Neural crest cell (in vitro differentiated cells): Measurements from ENCODE around the gene AKAIN1. TPM values are rescaled to one million over a fixed set of nuclear protein-coding genes. Genes with fewer than 3 reads are reported as not detected.

Experiments
- DNase-seq: peaks from one replicate; pipeline ENCODE4 v3.0.0; 2021; ENCODE audit warnings: low read depth, mixed read lengths, low spot score
- H3K27ac Mint-ChIP-seq: one replicate; pipeline ENCODE4 v1.8.0; 2021; ENCODE audit warnings: mild to moderate bottlenecking, mixed read lengths; ENCODE audit not compliant: unreplicated experiment
- H3K27me3 Mint-ChIP-seq: 2 replicates; pipeline ENCODE4 v1.8.0; 2021; ENCODE audit warnings: low read depth, mild to moderate bottlenecking, mixed read lengths
- H3K36me3 Mint-ChIP-seq: 2 replicates; pipeline ENCODE4 v1.8.0; 2021; ENCODE audit warnings: low read depth, mild to moderate bottlenecking, mixed read lengths
- H3K4me1 Mint-ChIP-seq: 2 replicates; pipeline ENCODE4 v1.8.0; 2021; ENCODE audit warnings: mixed read lengths
- H3K4me3 Mint-ChIP-seq: one replicate; pipeline ENCODE4 v1.8.0; 2021; ENCODE audit warnings: mild to moderate bottlenecking, mixed read lengths
- H3K9me3 Mint-ChIP-seq: 2 replicates; pipeline ENCODE4 v1.8.0; 2021; ENCODE audit warnings: mixed read lengths
- CTCF ChIP-seq: fragments of 200-600 bp; sonication (generic); conservative IDR thresholded peaks from 2 replicates; pipeline ENCODE4 v1.5.0; 2021; ENCODE audit warnings: antibody characterized with exemption, mild to moderate bottlenecking
- total RNA-seq: library from RNA; stranded (reverse); gene quantifications from 2 replicates; pipeline ENCODE4 v1.2.1, GENCODE V29; 2021

AKAIN1 gene
- total RNA-seq, 1 donor from 2014 or later = not detected

GRCh38 chr18:5110266-5110665 is 86.8 kb downstream of the AKAIN1 start:
- H3K4me1 Mint-ChIP-seq = no peaks in the 10 kb centered on the region
- no peak overlapping the region for H3K27ac Mint-ChIP-seq
- H3K27me3 Mint-ChIP-seq = peaks cover 65% of the 10 kb centered on the region
- TF ChIP-seq CTCF = no peak
- H3K4me3 Mint-ChIP-seq = no peak overlapping the region
- DNase-seq = no peak
- H3K9me3 Mint-ChIP-seq = peaks cover 5% of the 10 kb centered on the region
- no peaks in the 10 kb centered on the region for H3K36me3 Mint-ChIP-seq

GRCh38 chr18:5107988-5108387 is 89.1 kb downstream of the AKAIN1 start:
- no peak for DNase-seq
- H3K9me3 Mint-ChIP-seq = no peaks in the 10 kb centered on the region
- H3K27ac Mint-ChIP-seq = no peak overlapping the region
- peaks cover 55% of the 10 kb centered on the region for H3K27me3 Mint-ChIP-seq
- no peak overlapping the region for H3K4me3 Mint-ChIP-seq
- H3K36me3 Mint-ChIP-seq = no peaks in the 10 kb centered on the region
- no peaks in the 10 kb centered on the region for H3K4me1 Mint-ChIP-seq
- no peak for TF ChIP-seq CTCF

- TF ChIP-seq CTCF = no peak
- Mint-ChIP-seq H3K27ac (no peak overlapping the region), H3K9me3 (no peaks in the 10 kb centered on the region), H3K4me3 (no peak overlapping the region), H3K4me1 (no peaks in the 10 kb centered on the region), H3K36me3 (no peaks in the 10 kb centered on the region), H3K27me3 (peaks cover 42% of the 10 kb centered on the region)
- no peak for DNase-seq
Measured at GRCh38 chr18:5106730-5107129, 90.3 kb downstream of the AKAIN1 start.

GRCh38 chr18:5104246-5104645 is 92.8 kb downstream of the AKAIN1 start:
- Mint-ChIP-seq H3K4me1 (no peaks in the 10 kb centered on the region), H3K9me3 (no peaks in the 10 kb centered on the region), H3K27me3 (peaks cover 30% of the 10 kb centered on the region), H3K27ac (no peak overlapping the region), H3K36me3 (no peaks in the 10 kb centered on the region), H3K4me3 (no peak overlapping the region)
- no peak for TF ChIP-seq CTCF
- no peak for DNase-seq

GRCh38 chr18:5103693-5104092 is 93.4 kb downstream of the AKAIN1 start:
- Mint-ChIP-seq H3K4me3 (no peak overlapping the region), H3K36me3 (no peaks in the 10 kb centered on the region), H3K9me3 (no peaks in the 10 kb centered on the region), H3K4me1 (no peaks in the 10 kb centered on the region), H3K27me3 (peaks cover 25% of the 10 kb centered on the region), H3K27ac (no peak overlapping the region)
- TF ChIP-seq CTCF = no peak
- DNase-seq = no peak

GRCh38 chr18:5103286-5103685 is 93.8 kb downstream of the AKAIN1 start:
- DNase-seq = no peak
- Mint-ChIP-seq H3K36me3 (no peaks in the 10 kb centered on the region), H3K9me3 (no peaks in the 10 kb centered on the region), H3K27me3 (peaks cover 21% of the 10 kb centered on the region), H3K4me1 (no peaks in the 10 kb centered on the region), H3K4me3 (no peak overlapping the region), H3K27ac (no peak overlapping the region)
- no peak for TF ChIP-seq CTCF
